IPS-NIHi7 (cell line): ENCODE measurements around the gene FGF11.
A peak's percentile ranks its signal among the peaks of the same experiment; 100 is the strongest.

Experiments used
- DNase-seq: peaks from one replicate; pipeline ENCODE4 v3.0.0; 2012; ENCODE audit warnings: mixed read lengths; ENCODE audit errors: extremely low spot score

The FGF11 gene

DNA sequence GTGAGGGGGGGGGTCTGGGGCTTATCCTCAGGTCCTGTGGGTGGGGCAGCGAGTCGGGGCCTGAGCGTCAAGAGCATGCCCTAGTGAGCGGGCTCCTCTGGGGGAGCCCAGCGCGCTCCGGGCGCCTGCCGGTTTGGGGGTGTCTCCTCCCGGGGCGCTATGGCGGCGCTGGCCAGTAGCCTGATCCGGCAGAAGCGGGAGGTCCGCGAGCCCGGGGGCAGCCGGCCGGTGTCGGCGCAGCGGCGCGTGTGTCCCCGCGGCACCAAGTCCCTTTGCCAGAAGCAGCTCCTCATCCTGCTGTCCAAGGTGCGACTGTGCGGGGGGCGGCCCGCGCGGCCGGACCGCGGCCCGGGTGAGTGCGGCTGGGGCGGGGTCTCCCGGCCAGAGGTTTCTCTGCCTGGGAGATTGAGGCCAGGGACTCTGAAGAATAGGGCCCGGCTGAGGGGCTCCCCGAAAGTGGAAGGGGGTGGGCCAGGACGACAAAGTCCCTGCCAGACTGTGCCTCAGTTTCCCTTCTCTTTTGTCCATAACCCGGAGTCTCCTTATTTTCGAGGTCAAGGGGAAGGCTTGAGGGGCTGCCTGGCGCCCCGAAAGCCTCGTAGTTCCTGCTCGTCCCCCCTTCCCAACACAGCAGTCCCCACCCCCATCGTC lies at the start of gene FGF11:
TSS of gene FGF11 (plus strand) at position 51 of the 651 bp plus-strand sequence. CDS start at position 160, 109 bp downstream.
- no peak for DNase-seq

DNA sequence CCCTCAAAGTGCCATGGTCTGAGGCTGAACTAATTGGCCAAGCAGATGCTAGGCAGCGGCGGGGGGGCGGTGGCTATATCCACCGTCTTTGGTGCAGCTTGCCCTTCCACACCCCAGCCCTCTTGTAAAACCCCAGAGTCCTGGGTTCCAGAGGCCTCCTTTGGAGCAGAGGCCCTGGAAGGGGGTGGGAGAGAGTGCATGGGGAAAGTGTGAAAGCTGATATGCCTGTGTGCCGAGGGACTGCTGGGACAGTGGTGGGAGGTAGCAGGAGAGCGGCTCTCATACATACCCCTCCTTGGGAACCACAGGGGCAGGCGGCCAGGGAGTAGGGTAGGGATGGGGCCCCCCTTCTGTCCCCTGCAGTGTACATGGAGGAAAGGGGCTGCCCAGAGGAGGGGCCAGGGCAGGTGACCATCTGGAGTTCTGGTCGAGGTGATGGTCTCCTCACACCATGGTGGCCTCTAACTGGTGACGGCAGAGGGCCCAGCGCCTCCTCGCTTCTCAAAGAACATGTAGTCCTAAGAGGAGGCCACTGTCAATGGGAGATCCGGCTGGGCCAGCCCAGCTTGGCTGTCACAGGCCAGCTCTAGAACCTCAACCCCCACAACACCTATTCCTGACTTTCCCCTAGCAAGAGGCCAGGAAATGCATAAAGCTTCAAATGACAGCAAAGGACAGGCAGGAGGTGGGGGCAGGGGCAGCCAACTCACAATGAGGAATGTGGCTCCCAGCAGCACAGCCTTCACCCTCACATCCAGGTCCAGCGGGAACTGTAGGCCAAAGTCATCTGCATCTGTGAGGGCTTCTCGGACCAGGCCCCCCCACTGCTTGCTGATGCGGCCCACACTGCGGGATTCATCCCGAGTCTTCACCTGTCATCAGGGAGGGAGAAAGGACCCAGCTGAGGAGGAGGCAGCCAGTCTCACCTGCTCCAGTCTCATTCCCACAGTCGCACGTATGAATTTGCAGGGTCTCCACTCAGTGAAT lies 49.1 kb upstream of the FGF11 start:
- no peak for DNase-seq

DNA sequence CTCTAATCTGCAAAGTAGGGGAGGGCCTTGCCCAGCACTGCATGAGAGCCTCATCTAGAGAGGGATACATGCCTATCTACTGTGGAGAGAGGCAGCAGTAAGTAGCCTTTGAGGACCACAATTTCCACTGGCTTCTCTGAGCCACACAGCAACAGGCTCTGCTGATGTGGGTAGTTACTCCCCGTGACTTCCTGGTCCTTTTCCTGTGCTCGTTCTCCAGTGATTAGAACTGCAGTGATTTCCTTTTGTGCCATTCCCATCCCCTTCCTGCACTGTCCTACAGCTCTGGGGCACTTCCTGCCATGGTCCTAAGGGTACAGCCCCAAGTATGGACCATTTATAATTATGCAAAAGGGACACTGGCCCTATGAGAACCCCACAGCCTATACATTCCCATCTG lies 48.0 kb upstream of the FGF11 start:
- no peak for DNase-seq

DNA sequence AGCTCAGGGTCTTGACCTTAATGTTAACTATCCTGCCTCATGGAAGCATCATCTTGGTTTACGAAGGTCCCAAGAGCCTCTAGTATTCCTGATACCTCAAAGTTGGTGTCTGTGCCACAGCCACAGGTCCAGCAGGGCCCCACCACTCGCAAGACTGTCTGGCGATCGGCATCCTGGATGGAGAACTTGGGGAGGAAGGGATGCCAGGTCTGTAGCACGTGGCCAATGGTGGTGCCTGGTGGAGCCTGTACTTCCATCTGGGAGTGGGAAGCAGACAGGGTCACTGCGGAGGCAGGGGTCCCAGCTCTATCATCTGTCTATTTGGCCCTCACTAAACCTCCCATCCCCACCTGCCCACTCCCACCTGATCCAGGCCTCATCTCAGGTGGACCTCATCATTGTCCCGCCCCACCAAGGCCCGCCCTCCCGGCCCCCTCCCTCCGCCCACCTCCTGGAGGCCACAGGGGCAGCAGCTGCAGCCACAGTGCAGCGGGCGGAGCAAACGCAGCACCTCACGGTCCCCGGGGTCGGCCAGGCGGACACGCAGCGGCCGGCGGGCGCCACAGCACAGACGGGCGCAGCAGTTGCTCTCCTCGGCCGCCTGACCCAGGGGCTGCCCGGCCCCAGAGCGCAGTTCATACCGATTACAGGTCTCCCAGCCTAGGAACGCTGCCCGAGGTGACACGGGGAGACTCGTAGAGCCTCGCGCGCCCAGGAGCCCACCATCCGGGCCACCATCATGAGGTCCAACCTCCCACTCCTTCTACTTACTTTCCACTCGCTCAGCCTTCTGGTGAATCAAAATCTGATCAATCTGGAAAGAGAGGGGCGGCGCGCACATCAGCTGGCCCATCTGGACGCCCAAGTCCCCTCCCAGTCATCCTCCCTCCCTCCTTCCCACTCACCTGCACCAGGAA lies 46.4 kb upstream of the FGF11 start:
- no peak for DNase-seq

GRCh38 chr17:7393613-7394451 lies 45.5 kb upstream of the FGF11 start:
- DNase-seq, result peak; percentile 73

DNA sequence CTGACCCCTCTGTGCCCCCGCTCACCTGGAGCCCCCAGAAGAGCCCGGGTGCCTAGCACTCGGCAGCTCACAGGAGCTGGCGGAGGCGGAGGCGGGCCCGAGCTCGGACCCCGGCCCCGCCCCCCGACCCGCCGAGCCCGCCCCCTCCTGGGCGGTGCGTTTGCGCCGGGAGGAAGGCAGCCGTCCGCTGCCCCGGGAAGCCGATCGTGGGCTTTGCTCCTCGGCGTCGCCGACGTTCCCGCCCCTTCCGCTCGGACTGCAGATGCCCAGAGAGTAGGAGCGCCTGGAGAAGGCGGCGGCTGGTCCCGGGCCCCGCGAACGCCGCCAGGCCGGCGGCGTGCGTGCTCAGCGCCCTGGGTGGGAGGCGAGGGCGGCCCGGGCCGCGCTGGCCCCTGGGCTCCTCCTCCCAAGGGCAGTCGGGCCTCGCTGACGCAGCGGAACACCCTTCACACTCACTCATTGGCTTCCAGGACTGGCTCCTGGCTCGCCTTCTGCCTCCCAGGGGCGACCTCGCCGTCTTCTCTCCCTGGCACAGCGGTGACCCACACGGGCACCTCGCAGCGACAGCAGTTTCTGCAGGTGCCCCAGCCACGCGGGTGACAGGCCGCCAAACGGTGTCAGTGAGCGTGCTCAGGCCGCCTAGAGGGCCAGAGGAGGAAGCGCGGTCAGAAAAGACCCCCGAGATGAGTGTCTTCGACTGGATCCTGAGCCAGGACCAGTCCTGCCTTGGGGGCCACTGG lies 44.7 kb upstream of the FGF11 start, which contains the start of gene PLSCR3:
TSS of gene PLSCR3 (minus strand) at position 74 of the 740 bp plus-strand sequence. CDS start 415 bp downstream, outside the sequence.
- DNase-seq, result peak; percentile 94

- DNase-seq, result no peak
These were observed 43.2 kb upstream of the FGF11 start for GRCh38 chr17:7396147-7396546.

DNA sequence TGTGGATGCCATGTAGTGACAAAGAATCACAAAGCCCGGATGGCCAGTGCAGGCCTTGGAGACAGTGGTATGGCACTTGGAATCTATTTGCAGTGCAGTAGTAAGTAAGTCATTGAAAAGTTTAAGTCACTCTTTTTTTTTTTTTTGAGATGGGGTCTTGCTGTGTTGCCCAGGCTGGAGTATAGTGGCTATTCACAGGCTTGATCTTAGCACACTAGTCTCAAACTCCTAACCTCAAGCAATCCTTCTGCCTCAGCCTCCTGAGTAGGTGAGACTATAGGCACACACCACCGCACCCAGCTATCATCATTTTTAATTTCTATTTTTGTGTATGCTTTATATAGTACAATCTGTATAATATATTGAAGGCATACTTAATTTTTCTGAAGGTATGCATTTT lies 40.7 kb upstream of the FGF11 start:
- no peak for DNase-seq

- DNase-seq, result no peak
These were observed 36.1 kb upstream of the FGF11 start for GRCh38 chr17:7403043-7403726.

GRCh38 chr17:7403727-7403976 lies 35.7 kb upstream of the FGF11 start:
- peak; percentile 73 for DNase-seq

DNA sequence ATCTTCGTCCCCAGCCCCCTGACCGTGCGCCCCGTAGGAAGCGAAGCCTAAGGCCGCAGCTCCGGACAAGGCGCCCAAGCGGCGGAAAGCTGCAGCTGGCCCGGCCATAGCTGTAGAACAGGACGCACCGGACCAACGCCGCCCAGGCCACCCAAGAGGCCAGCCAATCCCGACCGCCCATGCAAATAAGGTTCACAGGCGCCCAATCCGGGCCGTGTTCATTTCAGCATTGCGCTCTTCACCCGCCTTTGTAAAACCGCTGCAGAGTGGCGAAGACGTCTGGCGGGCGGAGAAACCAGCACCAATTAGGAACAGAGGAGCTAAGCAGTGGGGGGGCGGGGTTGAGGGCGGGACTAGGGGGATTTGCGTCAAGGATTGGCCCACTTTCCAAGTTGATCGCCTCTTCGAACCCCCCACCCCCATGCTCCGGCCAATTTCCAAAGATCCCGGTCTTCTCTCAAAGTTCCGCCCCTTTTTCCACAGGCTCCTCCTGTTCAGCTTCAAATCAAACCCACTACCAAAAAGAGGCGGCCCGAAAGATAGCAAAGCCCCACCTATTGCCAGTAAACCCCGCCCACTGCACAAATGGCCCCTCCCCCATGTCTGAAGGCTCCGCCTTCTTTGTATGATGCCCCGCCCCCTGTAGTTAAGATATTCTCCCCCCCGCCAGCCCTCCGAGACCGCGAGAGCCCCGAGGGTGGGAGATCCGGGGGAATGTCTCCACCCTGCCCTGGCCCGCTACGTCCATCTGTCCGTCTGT lies 35.2 kb upstream of the FGF11 start, which contains the start of gene TMEM256:
TSS of gene TMEM256 (minus strand) at position 121 of the 760 bp plus-strand sequence. CDS start at position 108, 13 bp downstream.
- DNase-seq, result peak; percentile 90

GRCh38 chr17:7404737-7405349 lies 34.5 kb upstream of the FGF11 start:
- no peak for DNase-seq

GRCh38 chr17:7405350-7406234 lies 33.7 kb upstream of the FGF11 start:
- no peak for DNase-seq

DNA sequence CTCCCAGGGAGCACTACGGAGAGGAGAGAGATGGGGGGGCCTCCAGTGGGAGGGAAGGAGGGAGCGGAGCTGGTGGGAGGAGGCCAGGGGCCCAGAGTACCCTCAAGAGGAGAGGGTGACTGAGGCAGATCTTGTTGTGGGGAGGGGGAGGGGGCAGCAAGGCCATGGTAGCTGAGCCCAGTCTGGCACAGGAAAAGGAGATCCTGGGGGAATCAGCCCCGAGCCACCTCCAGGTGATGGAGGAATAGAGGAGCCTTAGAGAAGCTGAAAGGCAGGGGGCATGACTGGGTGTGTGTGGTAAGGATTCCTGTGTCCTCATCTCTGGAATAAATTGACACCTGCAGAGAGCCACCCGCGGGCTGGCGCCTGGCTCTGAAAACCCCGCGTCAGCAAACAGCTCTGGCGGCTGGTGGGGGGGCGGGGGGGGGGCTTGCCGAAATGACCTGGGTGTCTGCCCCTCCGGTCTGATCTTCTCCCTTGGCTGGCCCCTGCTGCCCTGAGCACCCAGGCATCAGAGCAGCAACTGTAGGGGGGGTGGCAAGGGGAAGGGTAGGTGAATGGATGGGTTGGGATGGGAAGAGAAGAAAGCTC lies 33.0 kb upstream of the FGF11 start:
- no peak for DNase-seq

GRCh38 chr17:7407082-7407481 lies 32.2 kb upstream of the FGF11 start:
- DNase-seq, result no peak

DNA sequence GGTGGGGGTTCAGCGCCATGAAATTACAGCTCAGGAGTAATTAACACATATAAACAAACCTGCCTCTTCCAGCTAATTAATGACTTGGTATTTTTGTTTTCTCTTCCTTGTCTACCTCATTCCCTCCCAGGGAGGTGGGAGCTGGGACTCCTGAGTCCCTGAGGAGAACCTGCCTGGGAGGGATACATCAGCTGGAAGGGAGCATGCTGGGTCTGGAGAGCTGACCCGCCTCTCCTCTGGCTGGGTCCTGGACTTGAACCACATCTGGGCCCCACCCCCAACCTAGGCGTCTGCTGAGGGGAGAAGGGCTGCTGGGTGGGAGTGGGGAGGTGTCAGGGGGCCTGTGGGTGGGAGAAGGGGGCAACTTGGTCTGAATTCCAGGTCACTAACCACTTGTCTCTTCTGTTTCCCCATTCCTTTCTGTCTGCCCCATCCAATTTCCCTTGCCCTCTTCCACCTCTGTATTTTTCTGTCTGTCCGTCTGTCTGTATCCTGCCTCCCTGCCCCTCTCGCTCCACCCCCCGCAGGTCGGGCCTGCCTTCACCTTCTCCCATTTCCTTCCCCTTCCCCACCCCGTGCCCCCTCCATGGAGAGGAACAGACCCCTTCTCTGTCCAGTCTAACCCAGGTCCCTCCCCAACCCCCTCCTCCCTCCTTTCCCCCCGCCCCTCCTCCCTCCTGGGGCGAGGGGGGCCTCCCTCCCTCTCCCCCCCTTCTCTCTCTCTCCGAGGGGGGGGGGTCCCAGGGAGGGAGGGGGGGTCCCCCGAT lies 31.6 kb upstream of the FGF11 start, which contains the start of gene NLGN2:
TSS of gene NLGN2 (plus strand) at position 361 of the 767 bp plus-strand sequence. CDS start 411 bp downstream, outside the sequence.
- DNase-seq, result no peak
